Measurements from ENCODE around the gene ROR1.

Gene ROR1

DNA sequence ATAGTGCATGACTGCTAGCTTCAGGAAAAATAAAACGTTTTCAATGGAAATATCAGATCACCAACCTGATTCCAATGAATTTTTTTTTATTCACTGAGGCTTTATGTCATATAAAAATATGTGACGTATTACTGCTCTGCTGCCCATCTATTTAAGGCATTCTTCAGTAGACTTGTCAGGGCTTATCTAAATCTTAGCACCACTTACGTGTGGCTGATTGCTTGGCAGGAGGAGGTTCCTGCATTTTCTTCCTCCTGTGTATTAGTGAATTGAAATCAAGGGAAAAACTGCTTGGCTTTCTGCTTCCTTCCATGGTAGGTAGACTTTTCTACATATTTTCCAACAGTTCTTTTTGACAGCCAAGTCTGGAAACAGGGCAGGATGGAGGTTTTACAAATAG, 80.3 kb downstream of the ROR1 start:
- no peak for DNase-seq

DNA sequence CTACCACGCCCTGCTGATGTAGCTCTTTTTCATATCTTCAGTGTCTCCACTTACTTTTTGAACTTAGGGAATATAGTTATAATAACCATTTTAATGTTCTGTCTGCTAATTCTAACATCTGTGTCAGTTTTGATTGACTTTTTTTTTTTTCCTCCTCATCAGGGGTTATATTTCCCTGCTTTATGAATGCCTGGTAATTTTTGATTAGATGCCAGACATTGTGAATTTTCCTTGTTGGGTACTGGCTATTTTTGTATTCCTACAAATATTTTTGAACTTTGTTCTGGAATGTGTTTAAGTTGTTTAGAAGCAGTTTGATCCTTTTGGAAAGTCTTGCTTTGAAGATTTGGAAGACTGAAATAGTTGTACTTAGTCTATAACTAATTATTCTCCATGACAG, 82.1 kb downstream of the ROR1 start:
- no peak for DNase-seq

DNA sequence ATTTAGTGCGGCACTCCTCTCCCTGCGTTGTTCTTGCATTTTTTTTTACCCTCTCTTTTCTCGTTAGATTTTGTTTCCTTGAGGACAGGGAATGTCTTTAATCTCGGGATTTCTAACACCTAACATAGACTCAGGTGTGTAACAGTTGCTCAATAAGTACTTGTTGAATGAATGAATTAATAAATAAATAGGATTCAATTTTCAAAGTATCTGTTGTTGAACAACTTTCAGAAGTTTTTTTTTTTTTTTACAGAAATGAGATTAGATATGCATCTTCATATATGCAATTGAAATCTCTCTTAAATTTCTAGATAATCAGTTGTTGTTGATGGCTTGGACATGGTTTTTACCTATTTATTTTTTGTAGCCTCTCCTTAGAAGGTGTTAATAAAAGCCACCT, 83.1 kb downstream of the ROR1 start:
- no peak for DNase-seq

GRCh38 chr1:63857478-63857877, 83.7 kb downstream of the ROR1 start:
- DNase-seq, result no peak

GRCh38 chr1:63858153-63858552, 84.3 kb downstream of the ROR1 start:
- DNase-seq, result no peak

GRCh38 chr1:63859480-63860275, 85.9 kb downstream of the ROR1 start:
- no peak for DNase-seq

DNA sequence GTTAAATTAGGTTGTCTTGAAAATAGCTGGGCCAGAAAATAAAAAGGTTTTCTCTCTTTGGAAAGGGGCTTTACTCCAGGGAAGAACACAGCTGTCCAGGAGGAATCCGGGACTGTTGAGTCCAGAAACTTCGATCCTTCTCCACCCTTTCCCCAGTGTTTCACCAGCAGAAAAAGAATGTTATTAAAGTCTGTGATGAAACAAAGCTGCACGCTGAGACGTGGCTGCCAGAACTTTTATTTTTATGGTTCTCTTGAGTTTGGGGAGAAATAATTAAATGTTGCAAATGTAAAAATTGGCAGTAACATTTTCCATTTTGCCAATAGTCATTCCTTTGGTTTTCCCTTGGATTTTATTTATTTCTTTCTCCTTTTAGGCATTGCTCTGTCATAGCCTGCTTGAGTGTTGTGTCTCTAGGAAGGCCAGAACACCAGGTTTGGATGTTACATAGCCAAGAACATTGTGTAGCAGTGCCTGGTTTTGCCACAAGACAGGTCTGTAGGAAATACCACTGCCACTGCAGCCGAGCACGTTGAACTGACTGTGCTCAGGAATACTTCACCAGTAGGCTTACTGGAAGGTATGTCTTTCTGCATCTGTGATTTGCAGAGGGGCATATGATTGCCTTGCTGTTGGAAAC, 87.4 kb downstream of the ROR1 start:
- DNase-seq, result no peak

DNA sequence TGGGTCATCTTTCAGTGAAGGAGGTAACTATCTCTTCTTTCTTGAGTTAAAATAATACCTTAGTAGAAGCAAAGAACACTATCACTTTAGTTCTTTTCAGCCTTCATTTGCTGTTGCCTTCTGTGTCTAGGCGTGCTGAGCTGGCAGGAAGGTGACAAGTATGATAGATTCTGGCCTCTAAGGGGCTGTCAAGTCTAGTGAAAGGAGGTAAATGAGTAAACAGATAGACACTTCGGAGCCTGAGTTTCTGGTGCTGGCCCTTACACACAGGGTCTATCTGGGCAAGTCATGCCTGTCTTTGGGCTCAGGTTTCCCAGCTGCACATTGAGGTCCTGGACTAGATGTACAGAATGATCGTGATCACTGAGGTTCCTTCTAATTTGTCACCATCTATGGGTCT, 89.3 kb downstream of the ROR1 start:
- DNase-seq, result no peak

DNA sequence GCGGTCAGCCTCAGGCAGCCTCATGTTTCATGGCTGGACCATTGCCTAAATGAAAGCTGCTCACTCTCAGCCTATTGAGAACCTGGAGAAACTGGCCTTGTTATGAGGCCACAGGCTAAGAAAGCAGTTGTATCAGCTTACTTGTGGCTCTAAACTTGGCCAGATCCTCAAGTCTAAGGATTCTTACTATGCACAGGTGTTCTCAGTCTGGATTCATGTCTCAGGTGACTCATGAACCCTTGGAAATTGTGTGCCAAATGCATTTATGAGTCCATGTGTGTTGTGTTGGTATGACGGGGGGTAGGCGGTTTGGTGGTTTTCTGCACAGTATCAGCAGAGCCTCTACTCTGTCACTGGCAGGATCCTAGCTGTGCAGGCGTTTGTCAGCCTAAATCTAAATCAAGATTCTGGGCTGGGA, 90.4 kb downstream of the ROR1 start:
- DNase-seq, result no peak

DNA sequence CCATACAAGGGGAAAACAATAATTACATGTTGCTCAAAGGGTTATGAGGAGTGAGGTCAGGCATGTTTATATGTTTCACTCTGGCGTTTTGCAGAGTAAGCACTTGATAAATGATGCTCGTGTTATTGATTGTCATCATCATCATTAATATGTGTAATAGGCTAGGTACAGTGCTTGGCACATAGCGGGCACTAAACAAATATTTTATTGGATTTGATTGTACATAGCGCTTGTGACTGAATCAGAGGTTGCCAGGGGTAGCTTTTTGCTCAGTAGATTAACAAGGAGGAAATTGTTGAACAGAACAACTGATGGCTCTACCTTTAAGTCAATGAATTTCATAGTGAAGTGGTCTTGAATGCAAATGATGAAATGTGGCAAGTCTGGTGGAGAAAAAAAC, 91.7 kb downstream of the ROR1 start:
- no peak for DNase-seq

DNA sequence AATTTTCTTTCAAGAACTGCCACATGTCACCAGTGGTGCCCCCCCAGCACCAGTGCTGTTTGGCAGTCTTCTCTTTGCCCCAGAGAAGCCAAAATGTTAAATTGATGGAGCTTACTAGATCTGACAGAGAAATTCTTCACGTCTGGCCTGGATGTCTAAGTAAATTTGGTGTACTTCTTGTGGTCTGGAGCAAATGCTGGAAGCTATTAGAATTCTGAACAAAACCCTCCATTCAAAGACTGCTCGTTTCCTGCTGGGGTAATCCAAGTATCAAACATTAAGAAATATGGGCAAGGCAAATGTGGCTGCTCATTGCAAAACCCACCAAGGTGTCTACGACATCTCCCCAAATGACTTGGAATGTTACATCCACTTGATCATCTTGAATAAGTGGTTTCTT, 92.3 kb downstream of the ROR1 start:
- peak in 3 of 58 donors; percentile 8 to 13 (median 11) for DNase-seq

DNA sequence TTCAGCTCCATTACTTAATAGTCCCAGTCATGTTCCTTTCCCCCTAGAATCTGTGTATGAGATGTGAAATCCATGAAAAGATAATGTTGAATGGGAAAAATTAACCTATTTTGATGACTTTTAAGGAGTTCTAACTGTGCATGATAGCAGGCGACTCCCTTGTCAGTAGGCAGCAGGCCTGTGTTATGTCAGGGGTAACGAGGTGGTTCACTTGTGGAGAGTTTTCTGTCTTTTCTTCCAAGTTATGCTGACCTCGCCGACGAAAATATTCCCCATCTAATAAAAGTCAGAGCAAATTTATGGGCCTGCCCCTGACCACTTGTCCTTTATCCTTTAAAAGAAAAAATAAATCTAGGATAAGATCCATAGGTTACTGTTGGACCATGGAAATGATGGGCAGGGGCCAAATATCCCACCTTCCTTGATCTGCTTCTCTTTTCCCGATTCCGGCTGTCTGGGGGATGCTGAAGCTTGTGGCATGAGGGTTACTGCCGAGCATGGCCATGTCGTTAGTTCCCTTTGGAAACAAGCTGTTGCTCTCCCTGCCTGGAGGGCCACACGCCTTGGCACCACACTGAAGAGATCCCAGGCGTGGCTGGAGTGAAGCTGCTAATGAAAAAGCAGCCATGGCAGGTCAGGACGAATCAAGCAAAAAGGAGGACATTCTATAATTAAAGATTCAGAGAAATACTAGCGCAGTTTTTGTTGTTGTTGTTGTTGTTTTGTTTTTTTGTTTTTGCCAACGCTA, 93.8 kb downstream of the ROR1 start:
- no peak for DNase-seq

- DNase-seq, result no peak
These were observed 94.5 kb downstream of the ROR1 start for GRCh38 chr1:63868268-63868781.

DNA sequence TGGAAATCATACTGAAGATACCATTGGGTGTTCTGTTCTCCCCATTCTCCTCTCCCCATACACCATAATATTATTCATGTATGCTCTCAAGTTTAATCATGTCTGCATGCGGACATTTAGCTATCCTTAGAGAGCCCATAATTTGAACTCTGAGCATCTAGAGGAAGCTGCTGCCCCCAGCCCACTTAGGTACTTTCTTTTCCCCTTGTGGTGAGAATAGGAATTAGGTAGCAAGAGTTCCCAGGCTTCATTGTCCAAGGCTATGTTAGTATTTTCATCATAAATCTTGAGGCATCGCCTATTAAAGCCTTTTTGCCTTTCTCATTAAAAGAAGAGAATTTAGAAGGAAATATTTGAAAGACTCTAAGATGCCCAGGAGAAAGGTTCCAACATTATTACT, 96.3 kb downstream of the ROR1 start:
- no peak for DNase-seq

DNA sequence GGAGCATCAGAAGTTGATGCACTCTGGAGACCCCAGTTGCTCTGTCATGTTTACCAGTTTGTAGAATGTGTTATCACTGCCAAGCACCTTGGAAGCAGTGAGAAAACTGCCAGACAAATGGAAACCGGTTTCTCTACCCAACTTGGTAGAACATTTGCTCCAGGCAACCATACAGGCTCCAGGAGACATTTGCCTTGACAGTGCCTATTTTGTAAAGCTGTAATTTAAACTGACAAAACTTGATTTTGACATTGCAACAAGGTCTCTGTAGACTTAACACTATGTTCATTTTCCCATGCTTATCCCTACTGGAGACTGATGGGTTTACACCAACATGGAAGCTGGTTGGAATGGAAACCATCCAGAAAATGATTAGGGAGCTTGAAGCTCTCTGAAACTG, 97.6 kb downstream of the ROR1 start:
- no peak for DNase-seq

GRCh38 chr1:63873751-63874150, 99.9 kb downstream of the ROR1 start:
- DNase-seq, result no peak

DNA sequence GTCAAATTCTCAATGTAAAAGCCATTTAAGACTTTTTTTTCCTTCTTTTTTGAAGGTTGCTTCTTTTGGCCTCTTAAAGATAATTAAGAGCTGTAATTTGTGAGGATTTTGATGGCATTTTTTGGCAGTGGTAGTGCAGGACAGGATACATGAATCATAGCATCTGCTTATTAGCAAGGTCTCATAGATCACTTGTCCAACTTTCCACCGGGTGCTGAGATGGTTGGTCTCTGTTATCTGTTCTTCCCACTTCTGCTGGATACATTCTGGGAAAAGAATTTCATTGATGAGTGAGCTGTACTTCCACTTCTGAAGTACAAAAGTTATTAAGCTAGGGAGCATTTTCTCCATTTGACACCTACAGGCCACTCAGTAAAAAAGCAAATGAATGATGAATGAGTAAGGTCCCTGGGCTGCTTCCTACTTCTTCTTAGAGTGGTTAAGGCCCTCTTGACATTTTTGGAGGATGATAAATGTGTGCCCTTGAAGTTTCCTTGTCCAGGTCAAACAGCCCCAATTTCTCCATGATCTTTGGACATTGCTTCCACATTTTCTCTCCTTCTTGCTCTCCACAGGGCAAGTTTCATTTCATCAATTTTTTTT, 100.6 kb downstream of the ROR1 start:
- no peak for DNase-seq

DNA sequence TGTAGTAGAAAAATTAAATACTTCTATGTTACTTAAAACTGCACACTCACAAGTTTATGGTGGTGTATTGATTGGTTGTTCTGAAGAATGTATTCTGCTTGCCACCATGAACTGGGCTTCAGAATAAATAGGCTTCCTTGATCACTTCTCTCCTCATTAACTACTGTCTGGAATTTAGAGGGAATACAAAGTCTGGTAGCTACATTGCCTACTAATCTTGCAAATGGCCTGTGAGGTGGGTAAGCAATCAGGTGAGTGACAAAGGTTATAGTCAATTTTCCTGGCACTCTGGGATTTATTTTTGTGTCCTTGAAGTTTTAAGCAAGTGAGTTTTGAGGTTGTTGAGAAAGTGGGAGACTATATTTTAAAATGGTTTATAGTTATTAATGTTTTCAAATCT, 101.8 kb downstream of the ROR1 start:
- DNase-seq, result no peak

- no peak for DNase-seq
These were observed 103.4 kb downstream of the ROR1 start for GRCh38 chr1:63877021-63877767.

GRCh38 chr1:63877816-63878215, 104.0 kb downstream of the ROR1 start:
- no peak for DNase-seq

GRCh38 chr1:63878932-63879331, 105.1 kb downstream of the ROR1 start:
- DNase-seq, result no peak
